ENCODE data around the gene RFT1.

RFT1 gene

GRCh38 chr3:53126601-53127000 is 3.6 kb downstream of the RFT1 start:
- no peaks in the 10 kb centered on the region for H3K27me3 ChIP-seq (ENCODE audit: insufficient read depth, low read length)
- H3K36me3 ChIP-seq (ENCODE audit: insufficient read depth, low read length): peaks cover 53% of the 10 kb centered on the region
- H3F3A ChIP-seq (ENCODE audit: insufficient read depth, low read length): no peaks in the 10 kb centered on the region
- H3K9me3 ChIP-seq (ENCODE audit: low read length): no peaks in the 10 kb centered on the region
- H3K4me3 ChIP-seq (ENCODE audit: low read depth, low read length, poor library complexity, severe bottlenecking): no peak overlapping the region
- no peak overlapping the region for H3K9ac ChIP-seq (ENCODE audit: low read length)
- no peak overlapping the region for H3K27ac ChIP-seq (ENCODE audit: low read depth, low read length, poor library complexity, severe bottlenecking)
- H3K4me2 ChIP-seq (ENCODE audit: low read length): no peak overlapping the region
- H2AFZ ChIP-seq (ENCODE audit: low read length): no peak overlapping the region
- no peak for TF ChIP-seq EZH2 (IDR thresholded peaks at IDR 0.05; ENCODE audit: borderline replicate concordance, low read length)
- H3K9me2 ChIP-seq (ENCODE audit: low read depth, low read length): no peaks in the 10 kb centered on the region
- H3K79me2 ChIP-seq (ENCODE audit: insufficient read depth, low read length): peaks cover 18% of the 10 kb centered on the region
- H3K4me1 ChIP-seq (ENCODE audit: insufficient read depth, low read length, severe bottlenecking): peaks cover 25% of the 10 kb centered on the region
- H4K20me1 ChIP-seq (ENCODE audit: insufficient read depth, low read length): no peaks in the 10 kb centered on the region

GRCh38 chr3:53123953-53124352 is 6.3 kb downstream of the RFT1 start:
- H3K4me3 ChIP-seq (ENCODE audit: low read depth, low read length, poor library complexity, severe bottlenecking): no peak overlapping the region
- no peaks in the 10 kb centered on the region for H3F3A ChIP-seq (ENCODE audit: insufficient read depth, low read length)
- H3K9me2 ChIP-seq (ENCODE audit: low read depth, low read length): no peaks in the 10 kb centered on the region
- TF ChIP-seq CTCF (IDR thresholded peaks at IDR 0.05; ENCODE audit: low read length): no peak
- no peak for TF ChIP-seq EZH2 (IDR thresholded peaks at IDR 0.05; ENCODE audit: borderline replicate concordance, low read length)
- H3K9ac ChIP-seq (ENCODE audit: low read length): no peak overlapping the region
- no peak overlapping the region for H3K4me2 ChIP-seq (ENCODE audit: low read length)
- peaks cover 6% of the 10 kb centered on the region for H3K79me2 ChIP-seq (ENCODE audit: insufficient read depth, low read length)
- H2AFZ ChIP-seq (ENCODE audit: low read length): no peak overlapping the region
- H3K27me3 ChIP-seq (ENCODE audit: insufficient read depth, low read length): no peaks in the 10 kb centered on the region
- no peak overlapping the region for H3K27ac ChIP-seq (ENCODE audit: low read depth, low read length, poor library complexity, severe bottlenecking)
- no peaks in the 10 kb centered on the region for H4K20me1 ChIP-seq (ENCODE audit: insufficient read depth, low read length)
- peaks cover 80% of the 10 kb centered on the region for H3K36me3 ChIP-seq (ENCODE audit: insufficient read depth, low read length)
- no peaks in the 10 kb centered on the region for H3K9me3 ChIP-seq (ENCODE audit: low read length)
- H3K4me1 ChIP-seq (ENCODE audit: insufficient read depth, low read length, severe bottlenecking): peaks cover 9% of the 10 kb centered on the region

- Histone ChIP-seq H3F3A (ENCODE audit: insufficient read depth, low read length) (no peaks in the 10 kb centered on the region), H3K36me3 (ENCODE audit: insufficient read depth, low read length) (peaks cover 82% of the 10 kb centered on the region), H3K9ac (ENCODE audit: low read length) (no peak overlapping the region), H3K27me3 (ENCODE audit: insufficient read depth, low read length) (no peaks in the 10 kb centered on the region), H3K27ac (ENCODE audit: low read depth, low read length, poor library complexity, severe bottlenecking) (no peak overlapping the region), H3K9me2 (ENCODE audit: low read depth, low read length) (no peaks in the 10 kb centered on the region), H3K4me3 (ENCODE audit: low read depth, low read length, poor library complexity, severe bottlenecking) (no peak overlapping the region), H3K4me1 (ENCODE audit: insufficient read depth, low read length, severe bottlenecking) (peaks cover 4% of the 10 kb centered on the region), H3K9me3 (ENCODE audit: low read length) (no peaks in the 10 kb centered on the region), H3K79me2 (ENCODE audit: insufficient read depth, low read length) (0 out of 2 replicates have a peak, but pooled peaks cover 1% of the 10 kb centered on the region), H2AFZ (ENCODE audit: low read length) (no peak overlapping the region), H4K20me1 (ENCODE audit: insufficient read depth, low read length) (no peaks in the 10 kb centered on the region), H3K4me2 (ENCODE audit: low read length) (no peak overlapping the region)
- TF ChIP-seq EZH2 (IDR thresholded peaks at IDR 0.05; ENCODE audit: borderline replicate concordance, low read length): no peak
- TF ChIP-seq CTCF (IDR thresholded peaks at IDR 0.05; ENCODE audit: low read length): no peak
Observed at GRCh38 chr3:53123510-53123909, 6.7 kb downstream of the RFT1 start.

- peaks cover 88% of the 10 kb centered on the region for H3K36me3 ChIP-seq (ENCODE audit: insufficient read depth, low read length)
- no peak overlapping the region for H3K4me3 ChIP-seq (ENCODE audit: low read depth, low read length, poor library complexity, severe bottlenecking)
- H3K9me2 ChIP-seq (ENCODE audit: low read depth, low read length): no peaks in the 10 kb centered on the region
- TF ChIP-seq CTCF (IDR thresholded peaks at IDR 0.05; ENCODE audit: low read length) (no peak), EZH2 (IDR thresholded peaks at IDR 0.05; ENCODE audit: borderline replicate concordance, low read length) (no peak)
- H3K27me3 ChIP-seq (ENCODE audit: insufficient read depth, low read length): no peaks in the 10 kb centered on the region
- no peaks in the 10 kb centered on the region for H3K9me3 ChIP-seq (ENCODE audit: low read length)
- no peak overlapping the region for H2AFZ ChIP-seq (ENCODE audit: low read length)
- H3F3A ChIP-seq (ENCODE audit: insufficient read depth, low read length): no peaks in the 10 kb centered on the region
- H4K20me1 ChIP-seq (ENCODE audit: insufficient read depth, low read length): no peaks in the 10 kb centered on the region
- H3K27ac ChIP-seq (ENCODE audit: low read depth, low read length, poor library complexity, severe bottlenecking): no peak overlapping the region
- no peaks in the 10 kb centered on the region for H3K4me1 ChIP-seq (ENCODE audit: insufficient read depth, low read length, severe bottlenecking)
- no peaks in the 10 kb centered on the region for H3K79me2 ChIP-seq (ENCODE audit: insufficient read depth, low read length)
- no peak overlapping the region for H3K9ac ChIP-seq (ENCODE audit: low read length)
- no peak overlapping the region for H3K4me2 ChIP-seq (ENCODE audit: low read length)
Observed at GRCh38 chr3:53122933-53123305, 7.3 kb downstream of the RFT1 start.

Measured in OCI-LY1 (cell line).